ENCODE results near the gene REEP5. TPM values are rescaled to one million over a fixed set of nuclear protein-coding genes. Genes with fewer than 3 reads are reported as not detected.

Gene REEP5
- total and polyA plus RNA-seq, 2 of the 13 experiments (the other 11 are each of a cell fraction or from before 2014, with no cell fraction given) = 49.4 to 239 TPM

DNA sequence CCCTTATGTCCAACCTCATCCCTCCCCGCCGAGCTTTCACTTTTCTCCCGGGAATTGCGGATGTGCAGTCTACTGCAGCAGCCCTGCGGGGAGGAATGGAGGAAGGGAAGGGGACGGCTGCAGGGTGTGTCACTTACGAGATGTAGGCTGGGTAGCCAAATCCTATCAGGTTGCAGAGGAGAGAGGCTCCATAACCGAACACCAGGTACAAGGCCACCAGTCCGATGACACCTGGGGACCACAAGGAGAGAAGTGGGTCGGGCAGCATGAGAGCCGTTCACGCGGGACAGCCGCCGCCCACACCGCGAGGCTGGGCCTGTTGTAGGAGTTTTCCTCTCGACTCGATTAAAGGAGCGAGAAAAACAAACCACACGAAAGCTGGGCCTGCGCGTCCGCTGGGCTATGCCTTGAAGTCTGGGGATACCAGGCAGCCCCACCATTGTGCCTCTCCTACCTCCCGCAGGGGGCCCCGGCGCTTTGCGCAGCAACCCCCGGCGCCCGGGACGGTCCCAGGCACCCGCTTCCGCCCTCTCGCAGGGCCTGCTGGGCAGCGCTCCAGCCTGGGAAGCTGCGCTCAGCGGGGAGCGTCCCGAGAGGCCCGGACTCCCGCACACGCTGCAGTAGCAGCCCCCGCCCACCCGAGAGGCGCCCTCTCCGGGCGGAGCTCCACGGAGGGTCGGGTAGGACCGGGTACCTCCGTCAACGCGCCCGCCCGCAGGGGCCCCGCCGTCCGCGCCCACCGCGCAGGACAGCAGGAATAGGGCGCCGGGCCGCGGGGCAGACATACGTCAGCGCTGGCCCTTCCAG lies 798 bp downstream of the REEP5 start (continued):
- TF ChIP-seq ARNTL (CRISPR knock-in tag; IDR thresholded peaks at IDR 0.05) (no peak), TCF12 (IDR thresholded peaks at IDR 0.05) (no peak), TCF12 (CRISPR knock-in tag; IDR thresholded peaks at IDR 0.05) (no peak), ZNF724P (CRISPR knock-in tag; IDR thresholded peaks at IDR 0.05; ENCODE audit: borderline replicate concordance) (no peak), NFKBIZ (CRISPR knock-in tag; IDR thresholded peaks at IDR 0.05) (no peak), ZNF264 (CRISPR knock-in tag; IDR thresholded peaks at IDR 0.05) (no peak), KLF9 (CRISPR knock-in tag; IDR thresholded peaks at IDR 0.05; ENCODE audit: low read depth) (no peak), ZNF512B (CRISPR knock-in tag; IDR thresholded peaks at IDR 0.05; ENCODE audit: borderline replicate concordance) (no peak), MAFF (IDR thresholded peaks at IDR 0.05; ENCODE audit: low read depth, low read length) (no peak), ETV6 (CRISPR knock-in tag; conservative IDR thresholded peaks at IDR 0.05) (no peak), IRF2 (CRISPR knock-in tag; IDR thresholded peaks at IDR 0.05) (no peak), PAWR (CRISPR knock-in tag; IDR thresholded peaks at IDR 0.05; ENCODE audit: borderline replicate concordance) (0 out of 2 replicates have a peak, but pooled peaks have one; percentile 35), ZNF34 (CRISPR knock-in tag; IDR thresholded peaks at IDR 0.05; ENCODE audit: borderline replicate concordance) (0 out of 2 replicates have a peak, but pooled peaks have one; percentile 41), ZNF646 (CRISPR knock-in tag; IDR thresholded peaks at IDR 0.05) (no peak), KAT8 (CRISPR knock-in tag; IDR thresholded peaks at IDR 0.05) (no peak)
- TF ChIP-seq, protein P1, sequence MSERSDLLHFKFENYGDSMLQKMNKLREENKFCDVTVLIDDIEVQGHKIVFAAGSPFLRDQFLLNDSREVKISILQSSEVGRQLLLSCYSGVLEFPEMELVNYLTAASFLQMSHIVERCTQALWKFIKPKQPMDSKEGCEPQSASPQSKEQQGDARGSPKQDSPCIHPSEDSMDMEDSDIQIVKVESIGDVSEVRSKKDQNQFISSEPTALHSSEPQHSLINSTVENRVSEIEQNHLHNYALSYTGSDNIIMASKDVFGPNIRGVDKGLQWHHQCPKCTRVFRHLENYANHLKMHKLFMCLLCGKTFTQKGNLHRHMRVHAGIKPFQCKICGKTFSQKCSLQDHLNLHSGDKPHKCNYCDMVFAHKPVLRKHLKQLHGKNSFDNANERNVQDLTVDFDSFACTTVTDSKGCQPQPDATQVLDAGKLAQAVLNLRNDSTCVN (CRISPR knock-in tag; IDR thresholded peaks at IDR 0.05; ENCODE audit: borderline replicate concordance) = no peak; the same call in 1 of the 2 replicates
- TF ChIP-seq, protein P2, sequence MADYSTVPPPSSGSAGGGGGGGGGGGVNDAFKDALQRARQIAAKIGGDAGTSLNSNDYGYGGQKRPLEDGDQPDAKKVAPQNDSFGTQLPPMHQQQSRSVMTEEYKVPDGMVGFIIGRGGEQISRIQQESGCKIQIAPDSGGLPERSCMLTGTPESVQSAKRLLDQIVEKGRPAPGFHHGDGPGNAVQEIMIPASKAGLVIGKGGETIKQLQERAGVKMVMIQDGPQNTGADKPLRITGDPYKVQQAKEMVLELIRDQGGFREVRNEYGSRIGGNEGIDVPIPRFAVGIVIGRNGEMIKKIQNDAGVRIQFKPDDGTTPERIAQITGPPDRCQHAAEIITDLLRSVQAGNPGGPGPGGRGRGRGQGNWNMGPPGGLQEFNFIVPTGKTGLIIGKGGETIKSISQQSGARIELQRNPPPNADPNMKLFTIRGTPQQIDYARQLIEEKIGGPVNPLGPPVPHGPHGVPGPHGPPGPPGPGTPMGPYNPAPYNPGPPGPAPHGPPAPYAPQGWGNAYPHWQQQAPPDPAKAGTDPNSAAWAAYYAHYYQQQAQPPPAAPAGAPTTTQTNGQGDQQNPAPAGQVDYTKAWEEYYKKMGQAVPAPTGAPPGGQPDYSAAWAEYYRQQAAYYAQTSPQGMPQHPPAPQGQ (CRISPR knock-in tag; IDR thresholded peaks at IDR 0.05; ENCODE audit: borderline replicate concordance) = no peak
